HepG2 (cell line): ENCODE measurements around the gene EEPD1. TPM values are rescaled to one million over a fixed set of nuclear protein-coding genes. Genes with fewer than 3 reads are reported as not detected.

Experiments used
- ATAC-seq: fragments of 200-7000 bp; cut with Tn5 transposase; 3 replicates; pipeline ENCODE4 v1.9.1; 2020; ENCODE audit warnings: mild to moderate bottlenecking, moderate library complexity
- BruUV-seq: library from RNA; stranded (reverse); fragments of 400-500 nt; replicated peaks from 2 replicates; lab custom pipeline; 2021; lab: Mats Ljungman, UMichigan
- CTCF ChIA-PET: fragments of 300-600 bp; formaldehyde crosslinking; extraction: SDS; loops from one replicate; lab custom pipeline; 2021; ENCODE audit warnings: low total read pairs, inconsistent platforms, low intra/inter-chr PET ratio; lab: Yijun Ruan, JAX
- POLR2A ChIA-PET: fragments of 350-600 bp; sonication (Branson Sonifier 250); formaldehyde crosslinking; loops from one replicate; lab custom pipeline; 2020; ENCODE audit warnings: antibody characterized with exemption, inconsistent platforms; lab: Yijun Ruan, JAX
- DNase-seq: peaks from one replicate; pipeline ENCODE4 v3.0.0-alpha.2; 2015; ENCODE audit warnings: low spot score
- FAIRE-seq: peaks from 3 replicates; lab custom pipeline; 2011; peaks lifted over from hg19 to GRCh38; lab: Jason Lieb, UNC
- H2AFZ ChIP-seq: one replicate; pipeline ENCODE4 v1.6.1; 2011; ENCODE audit warnings: low read length, inconsistent platforms
- H3K27ac ChIP-seq: fragments of 300-600 bp; 3 replicates; pipeline ENCODE4 v1.8.0; 2011; ENCODE audit warnings: mixed run types, mild to moderate bottlenecking, mixed read lengths, low read length, inconsistent platforms; ENCODE audit not compliant: insufficient read depth; ENCODE audit errors: extremely low read length
- H3K27me3 ChIP-seq, 2 experiments: fragments of 200-600 bp in 1 of 2; 2 replicates in 1 of 2; 3 replicates in 1 of 2; pipeline versions ENCODE4 v1.6.0 to v1.8.0; 2011; ENCODE audit warnings: low read length in 2 of 2, mild to moderate bottlenecking in 2 of 2, moderate library complexity in 2 of 2, inconsistent platforms in 1 of 2; ENCODE audit not compliant: insufficient read depth in 2 of 2, control insufficient read depth in 1 of 2
- H3K36me3 ChIP-seq, 2 experiments: fragments of 200-600 bp in 1 of 2; replicated peaks in 1 of 2; 2 replicates in 1 of 2; 3 replicates in 1 of 2; pipeline versions ENCODE4 v1.5.1 to v1.8.0; 2011; ENCODE audit warnings: low read length in 2 of 2, inconsistent platforms in 1 of 2; ENCODE audit not compliant: insufficient read depth in 2 of 2, control insufficient read depth in 1 of 2
- H3K4me1 ChIP-seq: 2 replicates; pipeline ENCODE4 v1.5.1; 2012; ENCODE audit warnings: low read length, inconsistent platforms; ENCODE audit not compliant: insufficient read depth
- H3K4me2 ChIP-seq: 2 replicates; pipeline ENCODE4 v1.6.0; 2011; ENCODE audit warnings: low read depth, low read length, inconsistent platforms
- H3K4me3 ChIP-seq, 3 experiments: fragments of 200-600 bp in 1 of 3; sonication (generic), shearing (Covaris generic) in 1 of 3; replicated peaks in 1 of 3; 2 replicates each; pipeline ENCODE4 v1.5.1; 2011 to 2016; ENCODE audit warnings: low read length in 3 of 3, inconsistent platforms in 2 of 3, low read depth in 2 of 3, mild to moderate bottlenecking in 2 of 3, control low read depth in 1 of 3, mixed read lengths in 1 of 3; ENCODE audit not compliant: insufficient read depth in 1 of 3
- H3K79me2 ChIP-seq: one replicate; pipeline ENCODE4 v1.6.1; 2011; ENCODE audit warnings: low read length, inconsistent platforms; ENCODE audit not compliant: insufficient read depth
- H3K9ac ChIP-seq: 2 replicates; pipeline ENCODE4 v1.6.0; 2011; ENCODE audit warnings: mild to moderate bottlenecking, low read depth, low read length, inconsistent platforms; ENCODE audit not compliant: insufficient read depth
- H3K9me3 ChIP-seq: 2 replicates; pipeline ENCODE4 v1.5.1; 2012; ENCODE audit warnings: mild to moderate bottlenecking, low read length
- H4K20me1 ChIP-seq: 2 replicates; pipeline ENCODE4 v1.6.0; 2011; ENCODE audit warnings: inconsistent platforms, mild to moderate bottlenecking, low read length, moderate library complexity; ENCODE audit not compliant: insufficient read depth
- CHD4 ChIP-seq: fragments of 200-600 bp; sonication (generic); IDR thresholded peaks from 2 replicates; pipeline ENCODE4 v1.7.0; 2017; ENCODE audit warnings: mild to moderate bottlenecking, low read length, borderline replicate concordance
- GABPA ChIP-seq, 2 experiments: IDR thresholded peaks; 2 replicates each; pipeline ENCODE4 v1.6.1; 2011 to 2016; ENCODE audit warnings: low read depth in 2 of 2, low read length in 1 of 2, missing biosample characterization in 1 of 2, missing genetic modification characterization in 1 of 2
- GATAD2A ChIP-seq: IDR thresholded peaks from 2 replicates; pipeline ENCODE4 v1.6.1; 2016
- HNRNPH1 ChIP-seq: fragments of 200-400 bp; formaldehyde crosslinking; optimal IDR thresholded peaks from 2 replicates; pipeline ENCODE3; 2017; ENCODE audit warnings: mild to moderate bottlenecking, low read depth, low read length
- IKZF1 ChIP-seq: fragments of 450-650 bp; IDR thresholded peaks from 2 replicates; pipeline ENCODE4 v1.7.1; 2016
- JUNB ChIP-seq: sonication (generic); formaldehyde crosslinking; IDR thresholded peaks from 2 replicates; pipeline ENCODE4 v1.8.0; 2022; ENCODE audit warnings: missing genetic modification reagents, mild to moderate bottlenecking, borderline replicate concordance
- MIER2 ChIP-seq: IDR thresholded peaks from 2 replicates; pipeline ENCODE4 v1.6.1; 2016; ENCODE audit warnings: missing biosample characterization, missing genetic modification reagents
- TEF ChIP-seq: sonication (generic); formaldehyde crosslinking; IDR thresholded peaks from 2 replicates; pipeline ENCODE4 v1.5.0; 2020; ENCODE audit warnings: missing genetic modification reagents
- U2AF1 ChIP-seq: fragments of 200-400 bp; formaldehyde crosslinking; optimal IDR thresholded peaks from 2 replicates; pipeline ENCODE3; 2017; ENCODE audit warnings: mild to moderate bottlenecking, low read depth, low read length
- ZNF20 ChIP-seq: sonication (generic); formaldehyde crosslinking; IDR thresholded peaks from 2 replicates; pipeline ENCODE4 v1.4.0; 2020; ENCODE audit warnings: mild to moderate bottlenecking, moderate library complexity, missing genetic modification reagents
- ZNF574 ChIP-seq: sonication (generic); formaldehyde crosslinking; IDR thresholded peaks from 2 replicates; pipeline ENCODE4 v1.4.0; 2020; ENCODE audit warnings: missing genetic modification reagents
- ZNF605 ChIP-seq: sonication (generic); formaldehyde crosslinking; IDR thresholded peaks from 2 replicates; pipeline ENCODE4 v1.8.0; 2022; ENCODE audit warnings: mild to moderate bottlenecking, missing genetic modification reagents
- ZNF747 ChIP-seq: sonication (generic); formaldehyde crosslinking; IDR thresholded peaks from 2 replicates; pipeline ENCODE4 v1.8.1; 2023; ENCODE audit warnings: missing genetic modification reagents, mild to moderate bottlenecking, borderline replicate concordance
- in situ Hi-C: cut with HindIII; loops from 2 replicates; pipeline ENCODE4 v1.10.0; 2017; ENCODE audit warnings: low pct_unique_long_range_greater_than_20kb; ENCODE audit not compliant: extremely low pct_ligation_motif_present
- intact Hi-C: fragments of 100-400 bp; cut with micrococcal nuclease; formaldehyde crosslinking; loops from one replicate; pipeline ENCODE4 v1.10.0; 2022; ENCODE audit not compliant: unreplicated experiment
- polyA plus RNA-seq, 8 experiments: library from polyadenylated mRNA; depleted of rRNA in 3 of 8; stranded (reverse) in 7 of 8; unstranded in 1 of 8; fragments of >200 nt; fragmentation: Illumina TruSeq in 4 of 8; extraction: Trizol in 4 of 8; gene quantifications; 2 replicates each; pipeline versions ENCODE4 v1.2.1 to v1.2.3, GENCODE V29; 2011 to 2016; ENCODE audit warnings: low read depth in 4 of 8, missing spikeins in 1 of 8, mixed read lengths in 1 of 8; ENCODE audit not compliant: insufficient read depth in 1 of 8
- total RNA-seq, 5 experiments: library from RNA; depleted of rRNA; stranded (reverse); fragments of >200 nt; fragmentation: Illumina TruSeq; extraction: Trizol; gene quantifications; 2 replicates each; pipeline ENCODE4 v1.2.3, GENCODE V29; 2016; ENCODE audit warnings: low read depth in 1 of 5

The EEPD1 gene
- total and polyA plus RNA-seq, 2 of the 13 experiments (the other 11 are each of a cell fraction or from before 2014, with no cell fraction given), result 10.1 to 16.4 TPM

- ATAC-seq (no peak), DNase-seq (no peak), FAIRE-seq (no peak)
- CTCF ChIA-PET, result no interaction called here
- no TSS peak for BruUV-seq
- POLR2A ChIA-PET, result no interaction called here
- intact Hi-C loops (loop anchor here (5.0 kb wide), 1 partner anchor 725 kb away; no protein-coding TSS in a partner anchor), in situ Hi-C loops (no loop called here)
- Histone ChIP-seq H3K9ac (no peak overlapping the region), H3K79me2 (no peaks in the 10 kb centered on the region), H4K20me1 (no peaks in the 10 kb centered on the region), H3K4me1 (0 out of 2 replicates have a peak, but pooled peaks cover 8% of the 10 kb centered on the region), H3K4me2 (no peak overlapping the region), H3K36me3 (no peaks in the 10 kb centered on the region), H3K4me3 (no peak overlapping the region), H3K9me3 (no peaks in the 10 kb centered on the region), H2AFZ (no peak overlapping the region), H3K27me3 (peaks cover 1 to 8% of the 10 kb centered on the region in 2 experiments; a peak in 1 of 5 replicates), H3K27ac (no peak overlapping the region)
- TF ChIP-seq HNRNPH1 (no peak), CHD4 (no peak), ZNF574 (no peak), IKZF1 (no peak), TEF (CRISPR knock-in tag) (no peak), GABPA (IDR thresholded peaks at IDR 0.05; ENCODE audit: low read depth, low read length) (no peak), GABPA (CRISPR knock-in tag; IDR thresholded peaks at IDR 0.05; ENCODE audit: low read depth) (no peak), GATAD2A (no peak), ZNF605 (CRISPR knock-in tag) (no peak), ZNF747 (CRISPR knock-in tag) (no peak), JUNB (CRISPR knock-in tag) (no peak), MIER2 (CRISPR knock-in tag) (no peak), U2AF1 (no peak), ZNF20 (CRISPR knock-in tag) (no peak)
Measured at GRCh38 chr7:36137258-36137657, 15.8 kb upstream of the EEPD1 start.
